ENCODE data around the gene CCDC152.
"Not testable (repeated sequence)": the region's sequence is repeated elsewhere in the genome, so short reads cannot be mapped to it uniquely, and the experiment has no call there.

CCDC152 gene

GRCh38 chr5:42816546-42816945 is 59.9 kb downstream of the CCDC152 start:
- not testable (repeated sequence) for DNase-seq

DNA sequence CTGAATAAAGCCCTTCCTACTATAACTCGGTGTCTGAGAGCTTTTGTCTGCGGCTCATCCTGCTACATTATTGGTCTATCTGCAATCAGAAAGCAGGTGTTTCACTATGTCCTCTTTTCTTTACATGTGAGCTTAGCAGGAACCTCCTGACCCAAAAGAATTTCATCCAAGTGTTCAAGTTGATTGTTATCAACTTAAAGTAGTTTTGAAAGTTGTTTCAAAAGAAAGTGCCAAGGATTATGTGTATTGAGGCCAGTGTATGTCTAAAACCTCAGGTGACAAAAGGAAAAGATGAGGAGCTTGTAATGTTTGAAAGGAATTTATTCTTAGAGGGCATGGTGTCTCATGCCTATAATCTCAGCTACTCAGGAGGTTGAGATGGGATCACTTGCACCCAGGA is 63.1 kb downstream of the CCDC152 start:
- no peak for DNase-seq

DNA sequence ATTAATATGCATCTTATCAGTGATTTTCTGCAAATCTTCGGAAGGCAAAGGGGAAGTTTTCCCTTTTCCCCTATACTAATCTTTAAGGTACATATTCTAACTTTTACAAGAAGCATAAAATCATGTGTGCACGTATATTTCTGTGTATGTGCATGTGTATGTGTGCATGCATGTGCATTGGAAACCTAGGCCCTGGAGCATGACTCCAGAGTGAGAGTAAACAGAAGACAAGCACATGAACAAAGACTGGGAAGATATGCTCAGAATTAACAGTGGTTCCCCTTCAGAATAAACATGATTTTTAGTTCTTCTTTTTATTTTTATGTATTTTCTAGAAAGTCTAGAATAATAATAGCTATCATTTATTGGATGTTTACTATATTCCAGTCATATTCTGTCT is 65.9 kb downstream of the CCDC152 start:
- no peak for DNase-seq

DNA sequence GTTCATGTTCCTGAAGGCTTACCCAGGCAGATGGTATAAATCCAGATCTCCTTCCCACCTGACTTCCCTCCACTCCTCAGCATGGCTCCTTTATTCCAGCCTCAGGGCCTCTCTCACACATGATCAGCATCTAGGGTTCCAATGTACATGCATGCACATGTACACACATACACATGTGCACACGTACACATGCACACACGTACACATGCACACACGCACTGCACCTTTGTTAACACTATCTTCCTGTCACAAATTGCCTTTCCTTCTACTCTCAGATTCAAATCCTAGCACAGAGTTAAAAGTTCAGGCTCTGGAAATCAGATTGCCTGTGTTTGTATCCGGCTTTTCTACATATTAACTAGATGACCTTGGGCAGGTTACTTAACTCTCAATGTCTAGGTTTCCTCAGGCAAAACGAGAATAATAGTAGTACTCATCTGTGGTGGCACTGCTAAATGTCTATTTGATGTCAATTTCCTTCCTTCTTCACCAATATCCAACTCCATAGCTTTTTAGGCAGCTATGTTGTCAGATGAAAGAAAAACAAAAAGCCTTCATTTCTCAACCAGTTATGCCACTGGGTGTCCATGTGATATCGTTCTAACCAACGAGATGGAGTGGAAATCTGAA is 67.8 kb downstream of the CCDC152 start:
- DNase-seq = no peak

DNA sequence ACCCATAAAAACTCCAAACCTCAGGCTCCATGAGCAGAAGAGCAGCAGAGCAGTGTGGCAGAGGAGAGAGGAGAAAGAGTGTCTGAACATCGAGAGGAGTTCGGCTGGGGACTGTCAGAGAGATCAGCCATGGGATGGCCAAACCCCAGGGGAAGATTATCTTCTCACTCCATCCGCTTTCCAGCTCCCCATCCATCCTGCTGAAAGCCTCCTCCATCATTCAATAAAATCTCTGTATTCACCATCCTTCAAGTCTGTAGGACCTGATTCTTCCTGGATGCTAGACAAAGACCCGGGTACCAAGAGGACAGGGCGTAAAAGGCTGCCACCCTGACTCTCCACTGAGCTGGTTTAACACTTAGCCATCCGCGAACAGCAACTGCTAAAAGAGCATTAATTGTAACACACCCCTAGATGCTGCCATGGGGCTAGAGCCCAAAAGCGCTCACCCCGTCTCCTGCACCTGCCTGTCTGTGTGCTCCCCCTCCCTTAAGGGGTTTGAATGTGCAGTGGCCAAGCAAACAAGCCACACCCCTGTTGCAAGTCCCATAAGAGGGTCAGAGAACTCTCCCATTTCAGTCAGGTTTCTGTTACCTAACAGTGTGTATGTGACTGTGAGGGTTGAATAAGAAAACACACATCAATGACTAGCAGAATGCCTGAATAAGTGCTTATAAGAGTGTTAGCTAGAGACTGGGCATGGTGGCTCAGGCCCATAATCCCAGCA is 69.0 kb downstream of the CCDC152 start:
- DNase-seq = no peak

GRCh38 chr5:42826757-42827515 is 70.3 kb downstream of the CCDC152 start:
- DNase-seq = no peak

DNA sequence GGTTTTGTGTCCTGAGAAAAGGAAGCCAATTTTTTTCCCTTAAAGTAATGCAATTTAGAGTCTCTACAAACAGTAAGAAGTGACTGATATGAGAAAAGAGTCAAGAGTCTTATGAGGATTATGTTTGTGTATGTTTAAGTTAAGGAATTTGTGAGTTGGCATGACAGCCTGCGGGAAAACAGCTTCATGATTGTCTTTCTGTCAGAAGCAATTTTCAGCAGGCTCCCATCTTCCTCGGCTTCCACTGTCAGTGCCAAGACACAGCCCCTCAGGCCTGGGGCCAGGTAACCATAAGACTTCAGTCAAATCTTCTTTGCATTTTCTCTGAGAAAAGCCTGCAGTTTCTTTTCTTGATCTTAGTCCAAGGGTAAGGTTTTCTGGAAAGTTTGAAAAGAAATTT is 72.1 kb downstream of the CCDC152 start:
- no peak for DNase-seq

GRCh38 chr5:42830924-42831323 is 74.3 kb downstream of the CCDC152 start:
- no peak for DNase-seq

DNA sequence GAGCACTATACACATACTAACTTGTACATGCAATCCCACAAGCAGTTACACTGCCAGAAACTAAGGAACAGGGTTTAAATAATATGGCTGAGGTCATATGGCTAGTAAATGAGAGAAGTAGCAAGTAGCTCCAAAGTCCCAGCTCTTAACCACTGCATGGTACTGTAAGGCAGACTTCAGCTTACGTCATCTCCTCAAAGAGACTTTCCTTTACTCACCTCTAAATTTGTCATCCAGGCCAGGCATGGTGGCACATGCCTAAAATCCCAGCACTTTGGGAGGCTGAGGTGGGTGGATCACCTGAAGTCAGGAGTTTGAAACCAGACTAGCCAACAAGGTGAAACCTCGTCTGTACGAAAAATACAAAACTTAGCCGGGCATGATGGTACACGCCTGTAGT is 75.4 kb downstream of the CCDC152 start:
- DNase-seq = no peak

- DNase-seq = no peak
These were observed 79.6 kb downstream of the CCDC152 start for GRCh38 chr5:42836070-42836769.

DNA sequence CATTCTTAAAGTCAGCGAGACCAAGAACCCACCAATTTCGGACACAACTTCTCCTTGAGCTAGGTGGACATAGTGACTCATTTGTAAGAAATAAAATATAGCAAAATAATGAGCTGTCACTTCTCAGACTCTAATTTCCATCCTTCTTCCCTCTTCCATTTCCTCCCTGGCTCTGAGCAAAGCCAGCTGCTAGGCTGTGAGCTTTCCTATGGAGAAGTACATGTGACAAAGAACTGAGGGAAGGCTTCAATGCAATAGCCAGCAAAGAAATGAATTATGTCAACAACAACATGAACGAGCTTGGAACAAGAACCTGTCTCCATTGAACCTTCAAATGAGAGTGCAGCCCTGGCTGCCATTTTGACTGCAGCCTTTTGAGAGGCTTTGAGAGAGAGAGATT is 81.0 kb downstream of the CCDC152 start:
- DNase-seq = no peak

- no peak for DNase-seq
These were observed 82.6 kb downstream of the CCDC152 start for GRCh38 chr5:42839196-42839595.

- DNase-seq = no peak
These were observed 83.7 kb downstream of the CCDC152 start for GRCh38 chr5:42840269-42840668.

DNA sequence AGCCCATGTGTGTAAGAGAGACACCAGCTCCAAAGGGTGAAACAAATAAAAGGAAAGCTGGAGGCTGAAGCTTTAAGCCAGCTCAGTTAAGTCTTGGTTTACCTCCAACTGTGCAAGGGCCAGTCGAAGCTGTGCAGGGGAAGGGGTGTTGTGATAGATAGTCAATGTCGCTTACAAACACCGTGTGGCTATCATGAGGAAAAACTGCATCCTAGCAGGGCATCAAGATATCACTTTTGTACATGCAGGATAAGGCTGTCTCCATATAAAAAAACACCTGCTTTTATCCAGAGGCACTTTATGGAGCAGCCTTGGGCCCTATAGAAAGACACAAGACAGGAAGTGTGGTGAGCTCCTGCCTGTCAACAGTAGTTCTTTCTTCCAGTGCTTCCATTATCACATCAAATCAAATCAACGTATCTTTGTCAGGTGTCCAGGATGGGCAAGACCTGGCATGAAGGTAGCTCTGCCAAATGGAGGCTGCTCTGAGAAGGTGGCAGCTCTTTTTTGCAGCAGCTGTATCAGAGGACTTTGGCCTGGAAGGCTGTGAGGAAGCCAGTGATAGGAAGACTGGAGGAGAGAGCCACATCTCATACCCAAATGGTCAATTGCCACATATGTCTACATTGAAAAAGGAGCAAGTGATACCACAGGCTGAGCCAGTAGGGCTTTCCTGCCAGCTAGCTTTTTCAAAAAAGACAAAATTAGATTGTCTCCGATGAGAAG is 84.4 kb downstream of the CCDC152 start:
- no peak for DNase-seq

- DNase-seq = no peak
These were observed 86.5 kb downstream of the CCDC152 start for GRCh38 chr5:42842921-42843641.

GRCh38 chr5:42843675-42844292 is 87.2 kb downstream of the CCDC152 start:
- DNase-seq = no peak

DNA sequence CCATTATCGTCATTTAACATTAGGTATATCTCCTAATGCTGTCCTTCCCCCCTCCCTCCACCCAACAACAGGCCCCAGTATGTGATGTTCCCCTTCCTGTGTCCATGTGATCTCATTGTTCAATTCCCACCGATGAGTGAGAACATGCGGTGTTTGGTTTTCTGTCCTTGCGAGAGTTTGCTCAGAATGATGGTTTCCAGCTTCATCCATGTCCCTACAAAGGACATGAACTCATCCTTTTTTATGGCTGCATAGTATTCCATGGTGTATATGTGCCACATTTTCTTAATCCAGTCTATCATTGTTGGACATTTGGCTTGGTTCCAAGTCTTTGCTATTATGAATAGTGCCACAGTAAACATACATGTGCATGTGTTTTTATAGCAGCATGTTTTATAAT is 87.8 kb downstream of the CCDC152 start:
- DNase-seq = not testable (repeated sequence)

- DNase-seq = no peak
These were observed 91.9 kb downstream of the CCDC152 start for GRCh38 chr5:42848545-42848944.

DNA sequence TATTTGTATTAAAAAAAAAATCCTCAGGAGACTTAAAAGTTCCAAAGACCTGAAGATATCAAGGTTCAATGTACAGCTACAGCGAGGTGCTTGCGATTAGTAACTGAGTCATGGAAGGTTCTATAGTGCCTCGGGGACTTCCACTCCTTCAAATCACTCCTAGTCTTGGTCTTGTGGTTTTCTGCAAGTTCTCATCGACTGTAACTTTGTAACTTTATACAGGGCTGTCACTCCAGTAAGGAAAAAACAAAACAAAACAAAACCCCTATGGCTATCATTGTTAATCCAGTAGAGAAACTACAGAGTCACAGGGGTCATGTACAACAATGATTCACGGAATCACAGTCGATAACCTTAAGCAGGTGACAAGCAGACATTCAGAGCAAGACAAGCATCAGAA is 94.9 kb downstream of the CCDC152 start:
- no peak for DNase-seq

Data from NCI-H82 (cell line).